ENCODE measurements around the gene CAMKK2.
A peak's percentile ranks its signal among the peaks of the same experiment; 100 is the strongest.

CAMKK2 gene

GRCh38 chr12:121279507-121279915 is 17.0 kb downstream of the CAMKK2 start:
- Histone ChIP-seq H2BK12ac (ENCODE audit: low read length) (no peak overlapping the region), H3K79me2 (ENCODE audit: control insufficient read depth, insufficient read depth, low read length, poor library complexity) (no peaks in the 10 kb centered on the region), H3K4me2 (ENCODE audit: low read length) (no peak overlapping the region), H3K23ac (ENCODE audit: low read length) (no peak overlapping the region), H3K9me3 (ENCODE audit: insufficient read depth, low read depth, low read length) (no peaks in the 10 kb centered on the region), H4K8ac (ENCODE audit: low read depth, low read length) (no peak overlapping the region), H2AFZ (ENCODE audit: insufficient read depth, low read length, poor library complexity) (no peak overlapping the region), H4K12ac (ENCODE audit: low read depth, low read length) (no peak overlapping the region), H3K9ac (ENCODE audit: low read length) (no peak overlapping the region), H3K4me3 (ENCODE audit: low read depth, low read length) (no peak overlapping the region), H2BK120ac (ENCODE audit: insufficient read depth, low read length, poor library complexity) (no peak overlapping the region), H3K14ac (ENCODE audit: low read length) (no peak overlapping the region), H3K4me1 (ENCODE audit: control insufficient read depth in 1 of 2, insufficient read depth in 2 of 2, low read length in 2 of 2) (no peaks in the 10 kb centered on the region), H2AK5ac (ENCODE audit: low read length) (no peak overlapping the region), H3K27me3 (ENCODE audit: insufficient read depth, low read length) (no peaks in the 10 kb centered on the region), H2BK5ac (ENCODE audit: low read depth, low read length, poor library complexity) (no peak overlapping the region), H3K79me1 (ENCODE audit: low read length) (no peaks in the 10 kb centered on the region), H3K36me3 (ENCODE audit: control insufficient read depth in 1 of 2, insufficient read depth in 2 of 2, low read length in 2 of 2) (peaks cover 0 to 2% of the 10 kb centered on the region in 2 experiments), H3K27ac (ENCODE audit: low read depth, low read length) (no peak overlapping the region), H3K4ac (ENCODE audit: low read depth, low read length) (no peak overlapping the region), H3K18ac (ENCODE audit: low read length) (no peak overlapping the region), H4K91ac (ENCODE audit: low read depth, low read length) (no peak overlapping the region)
- no CpG with 5 or more reads among the region's 10 CpGs for WGBS (ENCODE audit: extremely low coverage, insufficient coverage, insufficient read length)
- no peak for DNase-seq

DNA sequence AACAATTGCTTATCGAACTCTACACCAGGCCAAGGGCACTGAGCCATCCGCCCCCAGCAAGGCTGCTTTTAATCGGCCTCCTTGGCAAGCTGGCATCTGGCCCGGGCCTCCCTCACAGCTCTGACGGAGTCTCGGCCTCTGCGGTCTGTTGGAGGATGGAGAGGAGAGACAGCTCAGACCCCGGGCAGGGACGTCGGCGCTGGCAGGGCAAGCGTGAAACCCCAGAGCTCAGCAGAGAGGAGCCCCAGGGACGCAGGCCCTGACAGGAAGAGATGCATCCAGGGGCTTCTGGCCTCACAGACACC is 17.5 kb downstream of the CAMKK2 start:
- Histone ChIP-seq H3K14ac (ENCODE audit: low read length) (no peak overlapping the region), H3K4me2 (ENCODE audit: low read length) (no peak overlapping the region), H3K4ac (ENCODE audit: low read depth, low read length) (no peak overlapping the region), H2AFZ (ENCODE audit: insufficient read depth, low read length, poor library complexity) (peak overlapping the region; percentile 5), H3K4me3 (ENCODE audit: low read depth, low read length) (no peak overlapping the region), H3K18ac (ENCODE audit: low read length) (no peak overlapping the region), H3K79me1 (ENCODE audit: low read length) (no peaks in the 10 kb centered on the region), H2BK12ac (ENCODE audit: low read length) (no peak overlapping the region), H2BK120ac (ENCODE audit: insufficient read depth, low read length, poor library complexity) (no peak overlapping the region), H3K4me1 (ENCODE audit: control insufficient read depth in 1 of 2, insufficient read depth in 2 of 2, low read length in 2 of 2) (no peaks in the 10 kb centered on the region), H4K12ac (ENCODE audit: low read depth, low read length) (no peak overlapping the region), H4K91ac (ENCODE audit: low read depth, low read length) (no peak overlapping the region), H3K27me3 (ENCODE audit: insufficient read depth, low read length) (no peaks in the 10 kb centered on the region), H2AK5ac (ENCODE audit: low read length) (no peak overlapping the region), H3K9me3 (ENCODE audit: insufficient read depth, low read depth, low read length) (no peaks in the 10 kb centered on the region), H3K27ac (ENCODE audit: low read depth, low read length) (no peak overlapping the region), H3K79me2 (ENCODE audit: control insufficient read depth, insufficient read depth, low read length, poor library complexity) (no peaks in the 10 kb centered on the region), H2BK5ac (ENCODE audit: low read depth, low read length, poor library complexity) (no peak overlapping the region), H3K36me3 (ENCODE audit: control insufficient read depth in 1 of 2, insufficient read depth in 2 of 2, low read length in 2 of 2) (peaks cover 3% of the 10 kb centered on the region in 2 experiments), H4K8ac (ENCODE audit: low read depth, low read length) (no peak overlapping the region), H3K9ac (ENCODE audit: low read length) (no peak overlapping the region), H3K23ac (ENCODE audit: low read length) (no peak overlapping the region)
- DNase-seq = no peak
- WGBS (ENCODE audit: extremely low coverage, insufficient coverage, insufficient read length) = no CpG with 5 or more reads among the region's 13 CpGs

GRCh38 chr12:121278169-121279070 is 18.1 kb downstream of the CAMKK2 start:
- no peak overlapping the region for H3K18ac ChIP-seq (ENCODE audit: low read length)
- H2AK5ac ChIP-seq (ENCODE audit: low read length) = no peak overlapping the region
- no peak overlapping the region for H3K4me3 ChIP-seq (ENCODE audit: low read depth, low read length)
- no peaks in the 10 kb centered on the region for H3K27me3 ChIP-seq (ENCODE audit: insufficient read depth, low read length)
- peak in 1 of 2 donors; percentile 38 for DNase-seq
- H2BK12ac ChIP-seq (ENCODE audit: low read length) = no peak overlapping the region
- no peak overlapping the region for H4K12ac ChIP-seq (ENCODE audit: low read depth, low read length)
- no peak overlapping the region for H3K4me2 ChIP-seq (ENCODE audit: low read length)
- H3K4me1 ChIP-seq (ENCODE audit: control insufficient read depth in 1 of 2, insufficient read depth in 2 of 2, low read length in 2 of 2) = no peaks in the 10 kb centered on the region
- no peak overlapping the region for H3K4ac ChIP-seq (ENCODE audit: low read depth, low read length)
- no peak overlapping the region for H2BK120ac ChIP-seq (ENCODE audit: insufficient read depth, low read length, poor library complexity)
- no CpG with 5 or more reads among the region's 15 CpGs for whole genome bisulfite sequencing (ENCODE audit: extremely low coverage, insufficient coverage, insufficient read length)
- no peak overlapping the region for H3K23ac ChIP-seq (ENCODE audit: low read length)
- no peaks in the 10 kb centered on the region for H3K9me3 ChIP-seq (ENCODE audit: insufficient read depth, low read depth, low read length)
- no peak overlapping the region for H4K8ac ChIP-seq (ENCODE audit: low read depth, low read length)
- H3K9ac ChIP-seq (ENCODE audit: low read length) = no peak overlapping the region
- H3K14ac ChIP-seq (ENCODE audit: low read length) = no peak overlapping the region
- H2AFZ ChIP-seq (ENCODE audit: insufficient read depth, low read length, poor library complexity) = no peak overlapping the region
- H2BK5ac ChIP-seq (ENCODE audit: low read depth, low read length, poor library complexity) = no peak overlapping the region
- H3K36me3 ChIP-seq (ENCODE audit: control insufficient read depth in 1 of 2, insufficient read depth in 2 of 2, low read length in 2 of 2) = peaks cover 4 to 5% of the 10 kb centered on the region in 2 experiments
- H3K79me2 ChIP-seq (ENCODE audit: control insufficient read depth, insufficient read depth, low read length, poor library complexity) = no peaks in the 10 kb centered on the region
- H4K91ac ChIP-seq (ENCODE audit: low read depth, low read length) = no peak overlapping the region
- H3K79me1 ChIP-seq (ENCODE audit: low read length) = no peaks in the 10 kb centered on the region
- H3K27ac ChIP-seq (ENCODE audit: low read depth, low read length) = no peak overlapping the region

GRCh38 chr12:121277374-121277759 is 19.1 kb downstream of the CAMKK2 start:
- no peak overlapping the region for H2AFZ ChIP-seq (ENCODE audit: insufficient read depth, low read length, poor library complexity)
- H2AK5ac ChIP-seq (ENCODE audit: low read length) = no peak overlapping the region
- no peaks in the 10 kb centered on the region for H3K9me3 ChIP-seq (ENCODE audit: insufficient read depth, low read depth, low read length)
- H3K4me1 ChIP-seq (ENCODE audit: control insufficient read depth in 1 of 2, insufficient read depth in 2 of 2, low read length in 2 of 2) = no peaks in the 10 kb centered on the region
- H3K23ac ChIP-seq (ENCODE audit: low read length) = no peak overlapping the region
- no peak overlapping the region for H3K4ac ChIP-seq (ENCODE audit: low read depth, low read length)
- no peak overlapping the region for H3K4me3 ChIP-seq (ENCODE audit: low read depth, low read length)
- no peak overlapping the region for H3K4me2 ChIP-seq (ENCODE audit: low read length)
- H4K91ac ChIP-seq (ENCODE audit: low read depth, low read length) = no peak overlapping the region
- H4K8ac ChIP-seq (ENCODE audit: low read depth, low read length) = no peak overlapping the region
- no peak for DNase-seq
- H3K79me2 ChIP-seq (ENCODE audit: control insufficient read depth, insufficient read depth, low read length, poor library complexity) = no peaks in the 10 kb centered on the region
- no peak overlapping the region for H3K27ac ChIP-seq (ENCODE audit: low read depth, low read length)
- H3K14ac ChIP-seq (ENCODE audit: low read length) = no peak overlapping the region
- H3K18ac ChIP-seq (ENCODE audit: low read length) = no peak overlapping the region
- H4K12ac ChIP-seq (ENCODE audit: low read depth, low read length) = no peak overlapping the region
- no peak overlapping the region for H2BK12ac ChIP-seq (ENCODE audit: low read length)
- no peak overlapping the region for H2BK5ac ChIP-seq (ENCODE audit: low read depth, low read length, poor library complexity)
- H3K27me3 ChIP-seq (ENCODE audit: insufficient read depth, low read length) = no peaks in the 10 kb centered on the region
- no peak overlapping the region for H3K9ac ChIP-seq (ENCODE audit: low read length)
- no peaks in the 10 kb centered on the region for H3K79me1 ChIP-seq (ENCODE audit: low read length)
- H2BK120ac ChIP-seq (ENCODE audit: insufficient read depth, low read length, poor library complexity) = no peak overlapping the region
- peaks cover 4 to 5% of the 10 kb centered on the region in 2 experiments for H3K36me3 ChIP-seq (ENCODE audit: control insufficient read depth in 1 of 2, insufficient read depth in 2 of 2, low read length in 2 of 2)
- WGBS (ENCODE audit: extremely low coverage, insufficient coverage, insufficient read length) = no CpG with 5 or more reads among the region's 6 CpGs

All from trophoblast cell (in vitro differentiated cells and primary cell).